GM21528 (cell line): Measurements from ENCODE around the gene NPRL2.
"Not testable (repeated sequence)": the region's sequence is repeated elsewhere in the genome, so short reads cannot be mapped to it uniquely, and the experiment has no call there.

Source experiments
- ATAC-seq: cut with Tn5 transposase; IDR thresholded peaks from one replicate; pipeline ENCODE4 v1.9.1; 2021; ENCODE audit warnings: mild to moderate bottlenecking, moderate library complexity; ENCODE audit not compliant: unreplicated experiment, low FRiP score

NPRL2 gene

GRCh38 chr3:50318163-50318562 is 32.4 kb downstream of the NPRL2 start:
- ATAC-seq = no peak

GRCh38 chr3:50317300-50317699 is 33.3 kb downstream of the NPRL2 start:
- no peak for ATAC-seq

DNA sequence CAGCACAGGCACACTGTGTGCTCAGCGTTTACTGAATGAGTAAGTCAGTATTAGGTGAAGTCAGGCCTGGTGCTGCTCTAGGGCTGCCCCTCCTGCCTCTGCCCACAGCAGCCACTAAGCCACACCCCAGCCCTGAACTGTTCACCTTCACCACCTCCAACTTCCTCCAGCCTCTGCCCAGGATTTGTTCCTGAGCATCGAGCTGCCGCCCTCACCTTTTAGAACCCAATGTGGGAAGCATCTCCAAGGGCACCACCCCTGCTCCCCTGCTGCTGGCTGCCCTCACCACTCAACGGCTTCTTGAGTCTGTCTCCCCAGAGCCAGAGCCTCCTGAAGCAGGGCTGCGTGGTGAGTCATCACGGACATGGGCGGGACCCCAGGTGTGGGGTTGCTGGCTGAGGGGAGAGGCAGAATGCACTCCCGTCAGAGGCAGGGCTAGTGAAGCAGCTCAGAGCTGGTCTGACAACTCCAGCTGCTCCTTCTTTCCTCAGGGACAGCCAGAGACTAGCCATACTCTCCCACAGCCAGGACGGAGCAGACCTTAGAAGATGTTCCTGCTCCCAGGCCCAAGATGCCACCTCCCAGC is 33.8 kb downstream of the NPRL2 start:
- no peak for ATAC-seq

GRCh38 chr3:50314816-50315215 is 35.8 kb downstream of the NPRL2 start:
- ATAC-seq = no peak

GRCh38 chr3:50314342-50314741 is 36.2 kb downstream of the NPRL2 start:
- ATAC-seq = no peak

- ATAC-seq = not testable (repeated sequence)
Measured at GRCh38 chr3:50312041-50312440, 38.5 kb downstream of the NPRL2 start.

DNA sequence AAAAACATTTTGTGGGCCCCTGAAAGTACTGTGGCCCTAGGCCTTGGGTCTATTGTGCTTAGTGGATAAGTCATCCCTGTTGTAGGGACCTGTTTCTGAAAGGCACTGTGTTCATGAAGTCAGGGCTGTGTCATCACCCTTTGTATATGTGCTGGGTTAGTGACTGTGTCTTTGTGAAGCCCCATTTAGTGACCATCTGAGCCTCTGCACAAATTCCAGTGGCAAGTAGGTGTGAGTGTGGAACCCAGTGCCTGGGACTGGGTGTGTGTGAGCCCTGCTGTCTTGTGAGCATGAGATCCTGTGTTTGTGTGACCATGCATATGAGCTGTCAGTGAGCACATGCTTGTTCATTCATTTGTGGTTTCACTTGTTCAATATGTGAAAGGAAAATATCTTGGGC is 46.0 kb downstream of the NPRL2 start:
- no peak for ATAC-seq

DNA sequence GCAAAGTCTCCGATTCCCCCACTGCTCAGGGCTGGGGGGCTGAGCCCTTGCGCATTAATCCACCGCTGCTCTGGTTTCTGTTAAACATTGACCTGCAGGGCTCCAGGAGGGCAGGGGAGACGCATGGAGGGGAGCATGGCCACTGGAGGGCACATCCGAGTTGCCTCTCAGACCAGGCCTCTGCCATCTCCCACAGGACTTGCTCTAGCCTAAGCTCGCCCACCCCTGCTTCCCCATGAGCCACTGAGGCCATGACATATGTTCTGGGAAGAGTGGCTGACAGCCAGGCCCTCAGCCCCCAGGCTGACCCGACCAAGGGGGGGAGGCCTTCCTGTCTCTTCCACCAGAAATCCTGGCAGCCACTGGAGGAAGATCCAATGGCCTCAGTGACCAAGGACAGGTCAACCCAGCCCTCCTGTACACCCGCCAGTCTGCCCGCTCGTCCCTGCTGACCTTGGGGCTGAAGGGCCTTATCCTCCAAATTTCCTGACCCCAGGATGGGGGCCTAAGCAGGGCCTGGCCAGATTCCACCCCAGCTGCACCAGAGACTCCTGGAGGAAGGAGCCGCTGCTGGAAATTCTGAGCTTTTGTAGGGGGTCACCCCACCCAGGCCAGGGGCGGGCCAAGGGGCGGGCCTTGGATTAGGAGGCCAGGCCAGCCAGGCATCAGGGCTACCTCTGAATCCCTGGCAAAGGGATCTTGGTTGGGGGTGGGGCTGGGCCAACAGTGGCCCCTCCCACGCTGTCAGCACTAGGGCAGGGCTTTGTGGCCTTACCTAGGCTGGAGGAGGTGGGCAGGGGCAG is 47.4 kb downstream of the NPRL2 start, which contains the start of gene HYAL1:
Gene HYAL1 (minus strand): TSS at position 562 of the 803 bp plus-strand sequence. CDS start 618 bp downstream, outside the sequence.
- ATAC-seq = no peak

- ATAC-seq = no peak
Measured at GRCh38 chr3:50302095-50303012, 48.2 kb downstream of the NPRL2 start.

GRCh38 chr3:50300681-50301254 is 49.8 kb downstream of the NPRL2 start:
- no peak for ATAC-seq

- ATAC-seq = no peak
Measured at GRCh38 chr3:50299929-50300680, 50.5 kb downstream of the NPRL2 start.

DNA sequence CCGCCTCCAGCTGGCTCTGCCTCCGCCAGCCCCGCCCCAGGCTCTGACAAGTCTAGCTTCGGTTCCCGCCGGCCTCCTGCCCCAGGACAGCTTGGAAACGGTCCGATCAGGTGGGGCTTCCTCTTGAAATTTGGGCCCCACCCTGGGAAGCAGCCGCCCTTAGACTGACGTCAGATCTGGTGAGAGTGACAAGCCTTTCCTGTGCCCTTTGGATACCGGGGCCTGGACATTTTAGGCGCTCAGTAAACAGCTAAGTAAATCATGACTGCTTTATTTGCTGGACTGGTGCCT is 51.0 kb downstream of the NPRL2 start:
- ATAC-seq = no peak

GRCh38 chr3:50298836-50299637 is 51.5 kb downstream of the NPRL2 start, which contains the start of the genes HYAL3 and NAA80:
Gene HYAL3, minus strand, starts transcription at chr3:50299405. Its CDS starts 3,803 bp downstream, at chr3:50295602.
Gene NAA80, minus strand, starts transcription at chr3:50299405. Its CDS starts 1,942 bp downstream, at chr3:50297463.
- peak; percentile 82 for ATAC-seq

- ATAC-seq = no peak
Measured at GRCh38 chr3:50297896-50298725, 52.5 kb downstream of the NPRL2 start.

- ATAC-seq = no peak
Measured at GRCh38 chr3:50297384-50297775, 53.2 kb downstream of the NPRL2 start.
